H1 (cell line): ENCODE measurements around the gene PLEKHG3. TPM values are rescaled to one million over a fixed set of nuclear protein-coding genes. Genes with fewer than 3 reads are reported as not detected.

ENCODE experiments used
- CTCF ChIA-PET: fragments of 300-600 bp; sonication (Branson Sonifier 250); formaldehyde crosslinking; loops from one replicate; lab custom pipeline; 2021; ENCODE audit not compliant: partially characterized antibody; lab: Charles Lee
- POLR2A ChIA-PET: fragments of 300-600 bp; sonication (Branson Sonifier 250); formaldehyde crosslinking; loops from one replicate; lab custom pipeline; 2021; ENCODE audit warnings: inconsistent platforms; ENCODE audit not compliant: partially characterized antibody; lab: Charles Lee
- DNase-seq, 2 experiments: peaks; one replicate each; pipeline versions ENCODE4 v3.0.0 to v3.0.0-alpha.2; 2010 to 2022; ENCODE audit warnings: low spot score in 2 of 2, low read depth in 1 of 2, mixed read lengths in 1 of 2
- FAIRE-seq: peaks from 2 replicates; lab custom pipeline; 2011; peaks lifted over from hg19 to GRCh38; lab: Jason Lieb, UNC
- H2AFZ ChIP-seq: 2 replicates; pipeline ENCODE4 v1.8.1; 2012; ENCODE audit warnings: low read length, inconsistent platforms
- H2AK5ac ChIP-seq: 2 replicates; pipeline ENCODE4 v1.6.1; 2013; ENCODE audit warnings: low read depth, low read length
- H2BK120ac ChIP-seq: replicated peaks from 2 replicates; pipeline ENCODE3; 2013; ENCODE audit warnings: low read depth, low read length, inconsistent platforms
- H2BK12ac ChIP-seq: 2 replicates; pipeline ENCODE4 v1.6.1; 2013; ENCODE audit warnings: low read depth, low read length
- H2BK15ac ChIP-seq: 2 replicates; pipeline ENCODE4 v1.6.1; 2013; ENCODE audit warnings: low read length
- H2BK20ac ChIP-seq: 2 replicates; pipeline ENCODE4 v1.6.1; 2013; ENCODE audit warnings: low read length
- H2BK5ac ChIP-seq: 2 replicates; pipeline ENCODE4 v1.6.1; 2013; ENCODE audit warnings: low read depth, low read length
- H3K14ac ChIP-seq: 2 replicates; pipeline ENCODE4 v1.6.1; 2013; ENCODE audit warnings: inconsistent platforms; ENCODE audit not compliant: insufficient read length
- H3K18ac ChIP-seq: 2 replicates; pipeline ENCODE4 v1.6.1; 2013; ENCODE audit warnings: low read length; ENCODE audit errors: extremely low read depth
- H3K23ac ChIP-seq: 2 replicates; pipeline ENCODE4 v1.6.1; 2013; ENCODE audit warnings: inconsistent platforms; ENCODE audit not compliant: insufficient read length
- H3K23me2 ChIP-seq: 2 replicates; pipeline ENCODE4 v1.6.1; 2013; ENCODE audit warnings: low read depth, low read length
- H3K27ac ChIP-seq: 2 replicates; pipeline ENCODE4 v1.6.1; 2011; ENCODE audit warnings: low read depth, low read length, inconsistent platforms
- H3K27me3 ChIP-seq, 4 experiments: replicated peaks in 1 of 4; 1 replicate in 1 of 4; 2 replicates in 3 of 4; pipeline versions ENCODE4 v1.6.1 to v1.8.1; 2011 to 2013; ENCODE audit warnings: low read length in 3 of 4, mild to moderate bottlenecking in 3 of 4, inconsistent platforms in 2 of 4, mixed read lengths in 2 of 4, moderate library complexity in 1 of 4; ENCODE audit not compliant: control insufficient read depth in 3 of 4, insufficient read depth in 3 of 4; ENCODE audit errors: extremely low read depth in 1 of 4
- H3K36me3 ChIP-seq, 4 experiments: 2 replicates each; pipeline versions ENCODE4 v1.6.1 to v1.8.1; 2011 to 2013; ENCODE audit warnings: mild to moderate bottlenecking in 4 of 4, low read length in 3 of 4, moderate library complexity in 2 of 4, control low read depth in 1 of 4, inconsistent platforms in 1 of 4; ENCODE audit not compliant: insufficient read depth in 4 of 4, control insufficient read depth in 2 of 4
- H3K4ac ChIP-seq: replicated peaks from 2 replicates; pipeline ENCODE3; 2013; ENCODE audit warnings: low read length, low read depth, mixed read lengths, inconsistent platforms; ENCODE audit not compliant: insufficient read length
- H3K4me1 ChIP-seq, 4 experiments: replicated peaks in 1 of 4; 1 replicate in 1 of 4; 2 replicates in 3 of 4; pipeline versions ENCODE4 v1.6.1 to v1.8.1; 2011 to 2013; ENCODE audit warnings: low read length in 3 of 4, inconsistent platforms in 2 of 4, mixed read lengths in 1 of 4; ENCODE audit not compliant: insufficient read depth in 4 of 4, control insufficient read depth in 3 of 4
- H3K4me2 ChIP-seq, 2 experiments: 2 replicates each; pipeline versions ENCODE4 v1.6.1 to v1.8.1; 2011 to 2013; ENCODE audit warnings: low read depth in 2 of 2, low read length in 2 of 2, control low read depth in 1 of 2, inconsistent platforms in 1 of 2, mild to moderate bottlenecking in 1 of 2; ENCODE audit not compliant: insufficient read depth in 1 of 2
- H3K4me3 ChIP-seq, 4 experiments: fragments of 200-600, 300-600 bp in 1 of 4; sonication (generic), shearing (Covaris generic), sonication (Bioruptor Twin) in 1 of 4; 2 replicates each; pipeline versions ENCODE4 v1.5.1 to v1.8.1; 2011 to 2016; ENCODE audit warnings: low read length in 4 of 4, low read depth in 3 of 4, control low read depth in 2 of 4, inconsistent platforms in 2 of 4, mild to moderate bottlenecking in 2 of 4, mixed read lengths in 1 of 4, moderate library complexity in 1 of 4; ENCODE audit not compliant: insufficient read depth in 2 of 4; ENCODE audit errors: extremely low read depth in 1 of 4
- H3K56ac ChIP-seq: replicated peaks from 2 replicates; pipeline ENCODE3; 2013; ENCODE audit warnings: low read depth, mild to moderate bottlenecking, mixed read lengths, low read length, inconsistent platforms; ENCODE audit not compliant: insufficient read length
- H3K79me1 ChIP-seq: 2 replicates; pipeline ENCODE4 v1.6.1; 2013; ENCODE audit warnings: low read depth, low read length, control low read depth
- H3K79me2 ChIP-seq, 2 experiments: 2 replicates each; pipeline versions ENCODE4 v1.6.1 to v1.8.1; 2012 to 2013; ENCODE audit warnings: low read length in 2 of 2, mild to moderate bottlenecking in 2 of 2, inconsistent platforms in 1 of 2; ENCODE audit not compliant: insufficient read depth in 2 of 2, control insufficient read depth in 1 of 2
- H3K9ac ChIP-seq, 4 experiments: replicated peaks in 1 of 4; 1 replicate in 1 of 4; 2 replicates in 3 of 4; pipeline versions ENCODE4 v1.6.1 to v1.8.1; 2011 to 2013; ENCODE audit warnings: low read depth in 3 of 4, low read length in 3 of 4, control low read depth in 2 of 4, mild to moderate bottlenecking in 2 of 4, moderate library complexity in 2 of 4, inconsistent platforms in 1 of 4; ENCODE audit errors: extremely low read depth in 1 of 4
- H3K9me3 ChIP-seq, 2 experiments: 2 replicates each; pipeline versions ENCODE4 v1.6.1 to v1.8.1; 2012 to 2013; ENCODE audit warnings: mild to moderate bottlenecking in 2 of 2, moderate library complexity in 2 of 2, control low read depth in 1 of 2, inconsistent platforms in 1 of 2, low read depth in 1 of 2, low read length in 1 of 2, mixed read lengths in 1 of 2; ENCODE audit not compliant: insufficient read depth in 2 of 2
- H4K20me1 ChIP-seq, 2 experiments: replicated peaks in 1 of 2; 2 replicates each; pipeline versions ENCODE3 to v1.8.1; 2011 to 2013; ENCODE audit warnings: inconsistent platforms in 2 of 2, low read length in 2 of 2, mild to moderate bottlenecking in 1 of 2; ENCODE audit not compliant: insufficient read depth in 2 of 2, control insufficient read depth in 1 of 2
- H4K5ac ChIP-seq: 2 replicates; pipeline ENCODE4 v1.6.1; 2013; ENCODE audit warnings: low read length, low read depth, mixed read lengths, inconsistent platforms; ENCODE audit not compliant: insufficient read length
- H4K8ac ChIP-seq: 2 replicates; pipeline ENCODE4 v1.8.0; 2013; ENCODE audit warnings: mild to moderate bottlenecking, moderate library complexity, low read length, inconsistent platforms; ENCODE audit not compliant: insufficient read depth; ENCODE audit errors: extremely low read depth
- H4K91ac ChIP-seq: replicated peaks from 2 replicates; pipeline ENCODE3; 2013; ENCODE audit warnings: low read length, mixed read lengths, inconsistent platforms; ENCODE audit not compliant: insufficient read length
- BACH1 ChIP-seq: IDR thresholded peaks from 2 replicates; pipeline ENCODE4 v1.6.1; 2012; ENCODE audit warnings: low read length, improper control_type of control experiment
- BCL11A ChIP-seq, 2 experiments: IDR thresholded peaks; one replicate each; pipeline ENCODE4 v1.6.1; 2011; ENCODE audit warnings: low read depth in 2 of 2, low read length in 2 of 2, mild to moderate bottlenecking in 2 of 2
- CREB1 ChIP-seq: IDR thresholded peaks from 2 replicates; pipeline ENCODE4 v1.6.1; 2012; ENCODE audit warnings: inconsistent platforms
- EZH2 ChIP-seq: fragments of 200-600 bp; sonication (generic); IDR thresholded peaks from 2 replicates; pipeline ENCODE4 v1.7.1; 2012; ENCODE audit warnings: low read depth, mild to moderate bottlenecking, moderate library complexity, low read length, inconsistent platforms; ENCODE audit not compliant: severe bottlenecking
- POLR2AphosphoS5 ChIP-seq: IDR thresholded peaks from 2 replicates; pipeline ENCODE4 v1.6.1; 2011; ENCODE audit warnings: low read depth, low read length
- RNF2 ChIP-seq: fragments of 200-900, 300-1000 bp; sonication (generic); IDR thresholded peaks from 2 replicates; pipeline ENCODE4 v1.7.1; 2016; ENCODE audit warnings: borderline replicate concordance, low read depth, mild to moderate bottlenecking, antibody characterized with exemption, low read length; ENCODE audit not compliant: poor library complexity, severe bottlenecking; ENCODE audit errors: missing control alignments
- SP2 ChIP-seq: IDR thresholded peaks from 2 replicates; pipeline ENCODE4 v1.6.1; 2012; ENCODE audit warnings: mild to moderate bottlenecking, low read length, inconsistent platforms
- TAF1 ChIP-seq: IDR thresholded peaks from 2 replicates; pipeline ENCODE4 v1.6.1; 2011; ENCODE audit warnings: mild to moderate bottlenecking, low read depth, low read length
- WGBS, 2 experiments: shearing (Covaris generic) in 1 of 2; methylation state at CpG; one replicate each; pipeline versions ENCODE4 v1.1.6 to v1.1.7; 2013 to 2015; ENCODE audit warnings: low lambda C conversion rate in 2 of 2, mixed read lengths in 2 of 2, inconsistent platforms in 1 of 2, low coverage in 1 of 2, missing lambda C conversion rate in 1 of 2; ENCODE audit not compliant: insufficient replicate concordance in 2 of 2, insufficient coverage in 1 of 2, insufficient read length in 1 of 2; ENCODE audit errors: extremely low coverage in 1 of 2, missing lambda C conversion rate in 1 of 2; 5-methylcytosine and 5-hydroxymethylcytosine counted together
- polyA plus RNA-seq, 7 experiments: library from polyadenylated mRNA; depleted of rRNA in 3 of 7; stranded (reverse) in 5 of 7; unstranded in 2 of 7; fragments of >200 nt in 5 of 7; fragments of 200-250 nt in 2 of 7; gene quantifications; 1 replicate in 5 of 7; 2 replicates in 1 of 7; 4 replicates in 1 of 7; pipeline versions ENCODE4 v1.2.1 to v1.2.3, GENCODE V29; 2011 to 2013; ENCODE audit warnings: missing spikeins in 2 of 7, mixed read lengths in 2 of 7
- total RNA-seq: library from RNA; stranded (reverse); fragmentation: NEBNext Ultra II Directional; extraction: Animal tissue kit (Norgen Biotek cat#: 25700); gene quantifications from 2 replicates; pipeline ENCODE4 v1.2.1, GENCODE V29; 2021

Gene PLEKHG3
- total and polyA plus RNA-seq, 2 of the 8 experiments (the other 6 are each of a cell fraction or from before 2014, with no cell fraction given) = 43.4 to 90.6 TPM

DNA sequence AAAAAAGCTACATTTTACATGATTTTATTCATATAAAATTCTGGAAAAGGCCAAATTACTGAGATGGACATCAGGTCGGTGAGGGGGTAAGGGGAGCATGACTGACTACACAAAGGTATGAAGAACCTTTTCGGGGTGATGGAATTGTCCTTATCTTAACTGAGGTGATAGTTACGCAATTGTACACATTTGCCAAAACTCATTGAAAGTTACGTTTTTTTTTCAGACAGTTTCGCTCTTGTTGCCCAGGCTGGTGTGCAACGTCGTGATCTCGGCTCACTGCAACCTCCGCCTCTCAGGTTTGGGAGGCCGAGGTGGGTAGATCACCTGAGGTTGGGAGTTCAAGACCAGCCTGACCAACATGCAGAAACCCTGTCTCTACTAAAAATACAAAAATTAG, 29.4 kb upstream of the PLEKHG3 start:
- CTCF ChIA-PET = interaction anchor here (0.6 to 9.0 kb wide), 18 partner anchors 7 to 217 kb away, joined by 3 to 74 read pairs (median 4); no protein-coding TSS in a partner anchor
- no peak for DNase-seq
- no peak for FAIRE-seq

More for the DNA sequence above, 29.4 kb upstream of the PLEKHG3 start:
- no peaks in the 10 kb centered on the region for H3K27me3 ChIP-seq
- no peak overlapping the region for H3K23ac ChIP-seq
- no peak overlapping the region for H2BK12ac ChIP-seq
- H3K27ac ChIP-seq = no peak overlapping the region
- H2BK5ac ChIP-seq = no peak overlapping the region
- no peak overlapping the region for H3K9ac ChIP-seq
- H2BK15ac ChIP-seq = no peak overlapping the region
- no peak overlapping the region for H3K4ac ChIP-seq
- no peak overlapping the region for H2AFZ ChIP-seq
- no peaks in the 10 kb centered on the region for H3K79me2 ChIP-seq
- H3K36me3 ChIP-seq = no peaks in the 10 kb centered on the region
- no peak overlapping the region for H4K8ac ChIP-seq
- no peak overlapping the region for H3K18ac ChIP-seq
- H4K91ac ChIP-seq = no peak overlapping the region
- no peaks in the 10 kb centered on the region for H4K20me1 ChIP-seq
- H3K4me1 ChIP-seq = peaks cover 0 to 7% (median 0%) of the 10 kb centered on the region in 4 experiments; a peak in 3 of 7 replicates
- no peak overlapping the region for H2BK120ac ChIP-seq
- no peak overlapping the region for H2AK5ac ChIP-seq
- H3K9me3 ChIP-seq = no peaks in the 10 kb centered on the region
- H4K5ac ChIP-seq = no peak overlapping the region
- H3K23me2 ChIP-seq = no peaks in the 10 kb centered on the region; the same call in 1 of the 2 replicates
- WGBS, 2 experiments = 82% methylated on average over 10 of the region's 10 CpGs; no CpG with 5 or more reads in 1 of the 2 experiments
- POLR2A ChIA-PET = no interaction called here
- no peak overlapping the region for H2BK20ac ChIP-seq
- no peaks in the 10 kb centered on the region; the same call in 1 of the 2 replicates for H3K79me1 ChIP-seq
- H3K4me3 ChIP-seq = no peak overlapping the region
- no peak overlapping the region for H3K4me2 ChIP-seq
- no peak overlapping the region for H3K14ac ChIP-seq
- no peak overlapping the region for H3K56ac ChIP-seq
- TF ChIP-seq POLR2AphosphoS5 = no peak
- TF ChIP-seq RNF2 = no peak
- TF ChIP-seq BCL11A (IDR thresholded peaks at IDR 0.05; ENCODE audit: low read depth in 2 of 2, low read length in 2 of 2) = no peak
- no peak for TF ChIP-seq BACH1
- no peak for TF ChIP-seq EZH2
- TF ChIP-seq SP2 = no peak
- no peak for TF ChIP-seq TAF1
- TF ChIP-seq CREB1 = no peak
